Subcutaneous abdominal adipose tissue (tissue), 5 donors: ENCODE data around the gene LPCAT3.

Experiments
- H3K27ac ChIP-seq: one replicate; pipeline ENCODE4 v1.7.0; 2013; ENCODE audit warnings: low read depth, mild to moderate bottlenecking, inconsistent platforms, low read length, moderate library complexity
- H3K27me3 ChIP-seq, 5 donors: one replicate each; pipeline ENCODE4 v1.7.0; 2013; ENCODE audit warnings: low read length in 5 of 5, inconsistent platforms in 1 of 5; ENCODE audit not compliant: control insufficient read depth in 5 of 5, insufficient read depth in 4 of 5
- H3K36me3 ChIP-seq, 5 donors: one replicate each; pipeline ENCODE4 v1.7.0; 2013; ENCODE audit warnings: low read length in 5 of 5; ENCODE audit not compliant: control insufficient read depth in 5 of 5, insufficient read depth in 5 of 5
- H3K4me1 ChIP-seq, 5 donors: one replicate each; pipeline ENCODE4 v1.7.0; 2013; ENCODE audit warnings: low read length in 5 of 5, mild to moderate bottlenecking in 3 of 5, moderate library complexity in 1 of 5; ENCODE audit not compliant: control insufficient read depth in 5 of 5, insufficient read depth in 5 of 5
- H3K4me3 ChIP-seq, 5 donors: one replicate each; pipeline ENCODE4 v1.7.0; 2013; ENCODE audit warnings: low read length in 5 of 5, low read depth in 1 of 5
- H3K9ac ChIP-seq, 5 donors: one replicate each; pipeline ENCODE4 v1.7.0; 2013; ENCODE audit warnings: low read length in 5 of 5, mild to moderate bottlenecking in 4 of 5, moderate library complexity in 3 of 5
- H3K9me3 ChIP-seq, 5 donors: one replicate each; pipeline ENCODE4 v1.7.0; 2013; ENCODE audit warnings: low read length in 5 of 5; ENCODE audit not compliant: control insufficient read depth in 5 of 5
- donor health status: healthy.
- donor health status: healthy.
- donor health status: healthy.
- donor health status: healthy.
- donor health status: healthy.

Gene LPCAT3

DNA sequence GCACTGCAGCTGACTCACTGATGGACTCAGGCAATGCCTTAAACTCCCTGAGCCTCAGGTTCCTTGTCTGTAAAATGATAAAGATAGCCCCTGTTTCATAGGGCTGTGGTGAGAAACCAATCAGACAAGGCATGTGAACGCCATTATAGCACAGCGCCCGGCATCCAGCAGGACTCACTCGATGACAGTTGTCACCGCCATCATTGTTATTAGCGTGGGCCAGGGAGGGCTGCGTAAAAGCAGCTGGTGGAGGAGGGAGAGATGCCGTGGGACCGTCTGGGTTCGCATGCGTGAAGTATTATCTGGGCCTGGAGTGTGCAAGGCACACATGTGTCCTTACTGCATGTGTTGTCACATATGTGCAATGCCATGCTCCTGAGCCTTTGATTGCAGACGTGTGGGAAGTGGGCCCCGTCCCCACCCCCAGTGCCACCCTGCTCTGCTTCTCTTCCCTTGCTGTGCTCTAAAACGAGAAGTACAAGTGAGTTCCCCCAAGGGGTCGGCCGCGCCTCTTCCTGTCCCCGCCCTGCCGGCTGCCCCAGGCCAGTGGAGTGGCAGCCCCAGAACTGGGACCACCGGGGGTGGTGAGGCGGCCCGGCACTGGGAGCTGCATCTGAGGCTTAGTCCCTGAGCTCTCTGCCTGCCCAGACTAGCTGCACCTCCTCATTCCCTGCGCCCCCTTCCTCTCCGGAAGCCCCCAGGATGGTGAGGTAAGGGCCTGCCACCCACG lies 67.3 kb downstream of the LPCAT3 start, which contains the start of gene PTPN6:
TSS of gene PTPN6 (plus strand) at position 546 of the 730 bp plus-strand sequence. CDS start at position 703, 157 bp downstream.
- H3K27me3 ChIP-seq: peaks cover 0 to 4% (median 0%) of the 10 kb centered on the region in 5 donors
- peak within 1 kb of the TSS; percentile 30 for H3K27ac ChIP-seq
- peaks cover 2 to 69% (median 29%) of the 10 kb centered on the region in 5 donors for H3K4me1 ChIP-seq
- peak within 1 kb of the TSS; percentile 44 to 67 (median 63) for H3K4me3 ChIP-seq
- no peaks in the 10 kb centered on the region for H3K9me3 ChIP-seq
- peaks cover 0 to 8% (median 2%) of the 10 kb centered on the region in 5 donors for H3K36me3 ChIP-seq
- H3K9ac ChIP-seq: peak within 1 kb of the TSS in 3 of 5 donors; percentile 60 to 76 (median 63)

DNA sequence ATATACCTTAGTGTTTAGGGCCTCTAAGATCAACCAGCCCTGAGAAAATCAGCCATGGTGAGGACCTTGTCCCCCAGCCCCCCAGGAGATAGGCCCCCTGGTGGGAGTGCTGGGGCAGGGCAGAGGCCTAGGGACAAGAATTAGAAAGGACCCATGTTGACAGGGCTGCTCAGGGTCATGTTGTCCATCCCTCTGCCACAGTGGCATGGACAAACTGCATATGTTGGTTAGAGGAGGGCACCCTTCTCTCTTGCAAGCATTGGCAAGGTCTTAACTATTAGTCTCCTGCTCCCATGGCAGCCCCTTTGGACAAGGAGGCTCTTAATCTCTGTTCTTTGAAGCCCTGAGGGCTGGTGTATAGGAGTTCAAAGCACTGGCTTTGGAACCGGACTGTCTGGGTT lies 67.9 kb downstream of the LPCAT3 start:
- Histone ChIP-seq H3K4me3 (peak overlapping the region in 1 of 5 donors; percentile 66), H3K9me3 (no peaks in the 10 kb centered on the region), H3K9ac (no peak overlapping the region), H3K27ac (no peak overlapping the region), H3K27me3 (peaks cover 0 to 4% (median 0%) of the 10 kb centered on the region in 5 donors), H3K36me3 (peaks cover 0 to 14% (median 7%) of the 10 kb centered on the region in 5 donors), H3K4me1 (peaks cover 2 to 69% (median 34%) of the 10 kb centered on the region in 5 donors)

- Histone ChIP-seq H3K4me3 (no peak overlapping the region), H3K4me1 (peaks cover 7 to 69% (median 35%) of the 10 kb centered on the region in 5 donors), H3K9me3 (no peaks in the 10 kb centered on the region), H3K27me3 (no peaks in the 10 kb centered on the region), H3K36me3 (peaks cover 0 to 15% (median 8%) of the 10 kb centered on the region in 5 donors), H3K9ac (no peak overlapping the region), H3K27ac (no peak overlapping the region)
These were observed 69.2 kb downstream of the LPCAT3 start for GRCh38 chr12:6948873-6949594.

DNA sequence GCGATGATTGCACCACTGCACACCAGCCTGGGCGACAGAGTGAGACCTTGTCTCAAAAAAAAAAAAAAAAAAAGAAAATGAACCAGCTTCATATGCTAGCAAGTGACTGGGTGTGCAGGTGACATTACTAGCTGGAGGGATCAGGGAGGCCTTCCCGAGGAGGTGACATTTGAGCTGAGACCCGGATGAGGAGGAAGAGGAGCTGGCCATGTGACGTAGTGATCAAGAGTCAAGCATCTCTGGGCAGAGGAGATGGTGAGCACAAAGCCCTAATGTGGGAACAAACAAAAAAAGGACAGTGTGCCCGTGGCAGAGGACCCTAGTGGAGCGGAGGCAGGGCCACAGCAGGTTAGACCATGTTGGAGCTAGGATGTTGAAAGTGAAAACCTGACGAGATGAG lies 70.7 kb downstream of the LPCAT3 start:
- H3K4me3 ChIP-seq: no peak overlapping the region
- H3K27ac ChIP-seq: no peak overlapping the region
- H3K36me3 ChIP-seq: peaks cover 0 to 15% (median 8%) of the 10 kb centered on the region in 5 donors
- H3K27me3 ChIP-seq: no peaks in the 10 kb centered on the region
- H3K9me3 ChIP-seq: no peaks in the 10 kb centered on the region
- H3K4me1 ChIP-seq: peaks cover 10 to 72% (median 37%) of the 10 kb centered on the region in 5 donors
- H3K9ac ChIP-seq: no peak overlapping the region

DNA sequence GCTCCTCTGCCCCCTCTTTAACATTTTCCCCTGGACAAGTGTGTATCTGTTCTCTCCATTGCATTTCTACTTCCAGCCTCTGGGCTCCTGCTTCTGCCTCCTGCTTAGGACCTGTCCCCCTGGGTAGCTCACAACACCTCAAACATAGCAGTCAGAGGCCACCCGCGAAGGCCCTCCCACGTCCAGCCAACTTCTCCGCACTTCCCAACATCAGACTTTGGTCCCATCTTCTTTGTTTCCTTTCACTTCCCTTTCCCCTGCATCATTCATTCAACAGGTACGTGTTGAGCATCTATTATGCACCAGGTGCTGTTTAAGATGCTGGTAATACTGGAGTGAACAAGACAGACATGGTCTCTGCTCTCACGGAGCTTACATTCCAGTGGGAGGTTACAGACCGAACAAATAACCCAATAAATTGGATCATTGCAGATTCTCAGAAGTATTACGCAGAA lies 71.3 kb downstream of the LPCAT3 start:
- H3K9me3 ChIP-seq: no peaks in the 10 kb centered on the region
- H3K4me3 ChIP-seq: peak overlapping the region in 2 of 5 donors; percentile 14 to 43
- peaks cover 0 to 18% (median 8%) of the 10 kb centered on the region in 5 donors for H3K36me3 ChIP-seq
- H3K9ac ChIP-seq: peak overlapping the region in 1 of 5 donors; percentile 30
- H3K27ac ChIP-seq: no peak overlapping the region
- no peaks in the 10 kb centered on the region for H3K27me3 ChIP-seq
- peaks cover 10 to 66% (median 38%) of the 10 kb centered on the region in 5 donors for H3K4me1 ChIP-seq

- H3K4me1 ChIP-seq: peaks cover 10 to 65% (median 40%) of the 10 kb centered on the region in 5 donors
- H3K36me3 ChIP-seq: peaks cover 0 to 24% (median 14%) of the 10 kb centered on the region in 5 donors
- H3K27me3 ChIP-seq: no peaks in the 10 kb centered on the region
- peak overlapping the region in 2 of 5 donors; percentile 14 to 43 for H3K4me3 ChIP-seq
- H3K9ac ChIP-seq: peak overlapping the region in 2 of 5 donors; percentile 30 to 56
- no peaks in the 10 kb centered on the region for H3K9me3 ChIP-seq
- no peak overlapping the region for H3K27ac ChIP-seq
These were observed 72.0 kb downstream of the LPCAT3 start for GRCh38 chr12:6946033-6946919.

GRCh38 chr12:6945613-6946012 lies 72.7 kb downstream of the LPCAT3 start:
- Histone ChIP-seq H3K4me3 (no peak overlapping the region), H3K27me3 (no peaks in the 10 kb centered on the region), H3K36me3 (peaks cover 0 to 30% (median 20%) of the 10 kb centered on the region in 5 donors), H3K27ac (no peak overlapping the region), H3K4me1 (peaks cover 8 to 61% (median 45%) of the 10 kb centered on the region in 5 donors), H3K9me3 (no peaks in the 10 kb centered on the region), H3K9ac (peak overlapping the region in 1 of 5 donors; percentile 41)

DNA sequence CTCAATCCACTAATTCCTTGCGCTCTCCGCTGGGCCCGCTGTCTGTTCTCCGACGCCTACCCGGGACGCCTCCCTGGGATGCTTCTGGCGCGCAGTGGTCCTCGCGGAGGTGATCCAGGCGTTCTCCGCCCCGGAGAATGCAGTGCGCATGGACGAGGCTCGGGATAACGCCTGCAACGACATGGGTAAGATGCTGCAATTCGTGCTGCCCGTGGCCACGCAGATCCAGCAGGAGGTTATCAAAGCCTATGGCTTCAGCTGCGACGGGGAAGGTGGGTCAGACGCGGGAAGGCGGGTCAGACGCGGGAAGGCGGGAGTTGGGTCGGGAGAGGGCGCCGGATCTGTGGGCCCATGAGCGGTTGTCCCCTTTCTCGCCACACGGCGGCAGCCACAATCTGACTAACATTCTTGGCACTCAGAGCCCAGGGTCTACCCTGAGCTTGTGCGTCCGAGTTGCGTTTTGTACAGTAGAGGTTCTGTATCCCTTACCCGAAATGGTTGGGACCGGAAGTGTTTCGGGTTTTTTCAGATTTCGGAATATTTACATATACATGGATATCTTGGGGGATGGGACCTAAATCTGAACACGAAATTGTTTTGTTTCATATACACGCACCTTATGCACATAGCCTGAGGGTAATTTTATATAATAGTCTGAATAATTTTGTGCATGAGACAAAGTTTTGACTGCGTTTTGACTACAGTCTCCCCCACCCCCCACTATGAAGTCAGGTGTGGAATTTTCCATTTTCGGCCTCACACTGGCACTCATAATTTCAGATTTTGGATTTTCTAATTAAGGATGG lies 73.7 kb downstream of the LPCAT3 start:
- Histone ChIP-seq H3K4me3 (peak overlapping the region; percentile 68 to 91 (median 77)), H3K27me3 (no peaks in the 10 kb centered on the region), H3K9me3 (no peaks in the 10 kb centered on the region), H3K9ac (peak overlapping the region; percentile 79 to 87 (median 84)), H3K4me1 (peaks cover 8 to 54% (median 43%) of the 10 kb centered on the region in 5 donors), H3K36me3 (peaks cover 0 to 33% (median 23%) of the 10 kb centered on the region in 5 donors), H3K27ac (peak overlapping the region; percentile 94)
